T-cell (primary cell): ENCODE measurements around the gene ATP8A1. TPM values are rescaled to one million over a fixed set of nuclear protein-coding genes. Genes with fewer than 3 reads are reported as not detected.
A peak's percentile ranks its signal among the peaks of the same experiment; 100 is the strongest.
"Not testable (repeated sequence)": the region's sequence is repeated elsewhere in the genome, so short reads cannot be mapped to it uniquely, and the experiment has no call there.

Experiments
- ATAC-seq, 4 experiments: fragments of 200-7000 bp in 3 of 4; fragments of 150-1000 bp in 1 of 4; cut with Tn5 transposase; replicated peaks in 1 of 4; 1 replicate in 3 of 4; 2 replicates in 1 of 4; pipeline ENCODE4 v1.10.0; 2021; ENCODE audit warnings: moderate library complexity in 3 of 4, mild to moderate bottlenecking in 2 of 4, moderate number of reproducible peaks in 1 of 4
- CTCF ChIA-PET, 2 donors: fragments of 300-600 bp; sonication (Branson Sonifier 250); formaldehyde crosslinking; loops; one replicate each; lab custom pipeline; 2022; ENCODE audit warnings: antibody characterized with exemption in 2 of 2; lab: Charles Lee
- POLR2A ChIA-PET, 2 donors: fragments of 300-600 bp; sonication (Branson Sonifier 250); formaldehyde crosslinking; loops; one replicate each; lab custom pipeline; 2022; ENCODE audit warnings: antibody characterized with exemption in 2 of 2; lab: Charles Lee
- DNase-seq, 35 experiments: peaks; one replicate each; pipeline versions ENCODE4 v3.0.0 to v3.0.0-alpha.2; 2013 to 2023
- H3K27ac ChIP-seq: one replicate; pipeline ENCODE4 v1.5.1; 2013; ENCODE audit warnings: low read length
- H3K27me3 ChIP-seq, 2 experiments: replicated peaks in 1 of 2; 1 replicate in 1 of 2; 2 replicates in 1 of 2; pipeline versions ENCODE4 v1.6.1 to v1.7.0; 2013; ENCODE audit warnings: low read length in 1 of 2, mixed read lengths in 1 of 2; ENCODE audit not compliant: control insufficient read depth in 2 of 2, insufficient read depth in 2 of 2; ENCODE audit errors: extremely low read depth in 1 of 2
- H3K36me3 ChIP-seq, 2 donors: 1 replicate in 1 of 2; 2 replicates in 1 of 2; pipeline versions ENCODE4 v1.6.1 to v1.7.0; 2013; ENCODE audit warnings: low read length in 1 of 2; ENCODE audit not compliant: control insufficient read depth in 2 of 2, insufficient read depth in 1 of 2; ENCODE audit errors: extremely low read depth in 1 of 2
- H3K4me1 ChIP-seq, 2 experiments: 1 replicate in 1 of 2; 2 replicates in 1 of 2; pipeline versions ENCODE4 v1.6.1 to v1.7.0; 2013; ENCODE audit warnings: low read length in 2 of 2, mixed read lengths in 1 of 2; ENCODE audit not compliant: insufficient read depth in 2 of 2, control insufficient read depth in 1 of 2; ENCODE audit errors: extremely low read depth in 1 of 2
- H3K4me3 ChIP-seq, 2 donors: 1 replicate in 1 of 2; 2 replicates in 1 of 2; pipeline versions ENCODE4 v1.5.1 to v1.7.0; 2013; ENCODE audit warnings: mild to moderate bottlenecking in 2 of 2, low read length in 1 of 2, moderate library complexity in 1 of 2; ENCODE audit not compliant: control insufficient read depth in 1 of 2; ENCODE audit errors: extremely low read depth in 1 of 2
- H3K9me3 ChIP-seq: 2 replicates; pipeline ENCODE4 v1.7.0; 2013
- H3K27ac Mint-ChIP-seq, 2 donors: one replicate each; pipeline ENCODE4 v1.8.0; 2020 to 2021; ENCODE audit warnings: mild to moderate bottlenecking in 2 of 2, mixed read lengths in 2 of 2
- H3K27me3 Mint-ChIP-seq, 2 donors: one replicate each; pipeline ENCODE4 v1.8.0; 2021 to 2022; ENCODE audit warnings: mixed read lengths in 2 of 2
- H3K36me3 Mint-ChIP-seq: one replicate; pipeline ENCODE4 v1.8.0; 2021; ENCODE audit warnings: mixed read lengths
- H3K4me1 Mint-ChIP-seq, 3 donors: one replicate each; pipeline ENCODE4 v1.8.0; 2020 to 2022; ENCODE audit warnings: mixed read lengths in 3 of 3, mild to moderate bottlenecking in 1 of 3
- H3K4me3 Mint-ChIP-seq, 3 donors: one replicate each; pipeline ENCODE4 v1.8.0; 2020 to 2022; ENCODE audit warnings: mild to moderate bottlenecking in 3 of 3, mixed read lengths in 3 of 3, moderate library complexity in 3 of 3
- H3K9me3 Mint-ChIP-seq, 3 donors: one replicate each; pipeline ENCODE4 v1.8.0; 2020 to 2022; ENCODE audit warnings: mixed read lengths in 3 of 3
- WGBS: methylation state at CpG from one replicate; pipeline ENCODE4 v1.1.5; 2013; ENCODE audit warnings: missing lambda C conversion rate; ENCODE audit not compliant: insufficient coverage; 5-methylcytosine and 5-hydroxymethylcytosine counted together
- total RNA-seq, 35 experiments: library from RNA in 6 of 35; stranded (reverse) in 6 of 35; fragments of 120-200 nt in 1 of 35; gene quantifications; one replicate each; pipeline versions ENCODE4 v1.2.1 to v1.2.4 and lab custom pipeline; 2013 to 2026

ATP8A1 gene
- total RNA-seq, 5 donors from 2014 or later (not counting 1 experiment from before 2014, with no cell fraction given): 33.7 to 73.2 (median 47.8) TPM

DNA sequence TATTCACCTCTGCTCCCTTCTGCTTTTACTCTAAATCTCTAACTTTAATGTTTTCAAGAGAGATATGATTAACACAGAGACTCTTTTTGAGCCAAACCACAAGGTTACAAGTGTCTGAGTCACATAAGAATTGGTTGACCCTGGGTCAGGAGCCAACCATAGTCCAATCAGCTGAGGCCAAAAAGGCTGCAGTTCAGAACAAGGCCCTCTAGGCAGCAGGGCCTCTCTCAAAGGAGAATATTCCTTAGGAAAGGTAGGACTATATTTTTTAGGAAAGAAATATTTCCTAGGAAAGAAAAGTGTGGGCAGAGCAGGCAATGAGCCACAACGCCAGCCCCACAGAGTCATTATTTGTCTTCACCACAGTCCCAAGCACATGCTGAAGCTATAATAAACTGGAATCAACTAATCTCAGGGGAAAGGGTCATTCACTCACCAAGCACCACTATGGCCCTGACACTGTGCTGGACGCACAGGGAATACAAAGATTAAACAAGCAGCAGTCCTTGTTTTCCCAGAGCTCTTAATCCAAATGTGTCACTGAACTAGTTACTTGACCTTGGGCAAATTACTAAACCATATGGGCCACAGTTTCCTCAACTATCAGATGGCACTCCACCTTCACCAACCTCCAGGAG is 2.2 kb downstream of the ATP8A1 start:
- no peak for DNase-seq
- H3K27ac ChIP-seq: peak overlapping the region; percentile 5
- peaks cover 23% of the 10 kb centered on the region in 2 experiments for H3K4me1 ChIP-seq
- POLR2A ChIA-PET: interaction anchor here in 1 of 2 donors (1.3 kb wide), 1 partner anchor 9 kb away, joined by 4 read pairs; no protein-coding TSS in a partner anchor
- no peaks in the 10 kb centered on the region for H3K36me3 ChIP-seq
- ATAC-seq: no peak
- H3K9me3 Mint-ChIP-seq: peaks cover 12 to 18% (median 16%) of the 10 kb centered on the region in 3 donors
- WGBS: 100% methylated on average over 1 of the region's 2 CpGs
- H3K9me3 ChIP-seq: no peaks in the 10 kb centered on the region
- H3K4me1 Mint-ChIP-seq: peaks cover 60 to 67% (median 66%) of the 10 kb centered on the region in 3 donors
- H3K4me3 ChIP-seq: peak overlapping the region in 1 of 2 donors; percentile 95
- CTCF ChIA-PET: no interaction called here
- H3K27me3 Mint-ChIP-seq: no peaks in the 10 kb centered on the region
- H3K27me3 ChIP-seq: no peaks in the 10 kb centered on the region
- peaks cover 25% of the 10 kb centered on the region for H3K36me3 Mint-ChIP-seq
- peak overlapping the region; percentile 29 to 94 for H3K27ac Mint-ChIP-seq
- peak overlapping the region; percentile 97 to 98 (median 98) for H3K4me3 Mint-ChIP-seq

GRCh38 chr4:42653626-42654560 is 3.0 kb downstream of the ATP8A1 start:
- peaks cover 12 to 18% (median 16%) of the 10 kb centered on the region in 3 donors for H3K9me3 Mint-ChIP-seq
- no peak overlapping the region for H3K4me3 ChIP-seq
- no peaks in the 10 kb centered on the region for H3K36me3 ChIP-seq
- WGBS: 90% methylated on average over 5 of the region's 8 CpGs
- H3K27me3 ChIP-seq: no peaks in the 10 kb centered on the region
- no peaks in the 10 kb centered on the region for H3K27me3 Mint-ChIP-seq
- POLR2A ChIA-PET: interaction anchor here in 1 of 2 donors (1.3 kb wide), 1 partner anchor 8 kb away, joined by 4 read pairs; no protein-coding TSS in a partner anchor
- CTCF ChIA-PET: no interaction called here
- H3K27ac ChIP-seq: peak overlapping the region; percentile 5
- ATAC-seq (no peak), DNase-seq (no peak)
- peak overlapping the region; percentile 97 to 98 (median 98) for H3K4me3 Mint-ChIP-seq
- peak overlapping the region; percentile 29 to 94 for H3K27ac Mint-ChIP-seq
- peaks cover 25% of the 10 kb centered on the region for H3K36me3 Mint-ChIP-seq
- H3K4me1 Mint-ChIP-seq: peaks cover 65 to 73% (median 72%) of the 10 kb centered on the region in 3 donors
- H3K9me3 ChIP-seq: no peaks in the 10 kb centered on the region
- peaks cover 23% of the 10 kb centered on the region in 2 experiments for H3K4me1 ChIP-seq

- CTCF ChIA-PET, H3K36me3 ChIP-seq, H3K9me3 ChIP-seq, H3K27me3 Mint-ChIP-seq, H3K27me3 ChIP-seq, H3K27ac ChIP-seq, H3K4me3 ChIP-seq, ATAC-seq, H3K4me3 Mint-ChIP-seq, POLR2A ChIA-PET, DNase-seq: not testable (repeated sequence)
- 98% methylated on average over 6 of the region's 10 CpGs for WGBS
- peaks cover 15 to 19% of the 10 kb centered on the region in 2 experiments for H3K4me1 ChIP-seq
- Mint-ChIP-seq H3K4me1 (peaks cover 67 to 72% (median 71%) of the 10 kb centered on the region in 3 donors), H3K27ac (peak overlapping the region in 1 of 2 donors; percentile 64), H3K36me3 (peaks cover 25% of the 10 kb centered on the region), H3K9me3 (peaks cover 12 to 18% (median 16%) of the 10 kb centered on the region in 3 donors)
Measured at GRCh38 chr4:42652529-42653231, 4.2 kb downstream of the ATP8A1 start.

GRCh38 chr4:42649870-42650269 is 7.0 kb downstream of the ATP8A1 start:
- WGBS: no CpG with 5 or more reads among the region's 4 CpGs
- Mint-ChIP-seq H3K4me3 (no peak overlapping the region), H3K9me3 (peaks cover 12 to 18% (median 16%) of the 10 kb centered on the region in 3 donors), H3K4me1 (peaks cover 75 to 80% (median 76%) of the 10 kb centered on the region in 3 donors), H3K27ac (peak overlapping the region in 1 of 2 donors; percentile 21), H3K36me3 (peaks cover 25% of the 10 kb centered on the region), H3K27me3 (no peaks in the 10 kb centered on the region)
- POLR2A ChIA-PET: no interaction called here
- DNase-seq: no peak
- H3K4me1 ChIP-seq: peaks cover 7 to 22% of the 10 kb centered on the region in 2 experiments
- no peaks in the 10 kb centered on the region for H3K27me3 ChIP-seq
- no peak overlapping the region for H3K4me3 ChIP-seq
- no peak overlapping the region for H3K27ac ChIP-seq
- no peak for ATAC-seq
- H3K9me3 ChIP-seq: no peaks in the 10 kb centered on the region
- H3K36me3 ChIP-seq: no peaks in the 10 kb centered on the region
- CTCF ChIA-PET: no interaction called here

GRCh38 chr4:42646999-42647541 is 9.8 kb downstream of the ATP8A1 start:
- no peak overlapping the region for H3K4me3 Mint-ChIP-seq
- H3K9me3 Mint-ChIP-seq: peaks cover 2 to 11% (median 7%) of the 10 kb centered on the region in 3 donors
- ATAC-seq (peak in 2 of 4 experiments; percentile 46 to 64), DNase-seq (peak in 1 of 35 experiments; percentile 43)
- Histone ChIP-seq H3K36me3 (no peaks in the 10 kb centered on the region), H3K4me3 (no peak overlapping the region), H3K27ac (no peak overlapping the region), H3K4me1 (peaks cover 2 to 28% of the 10 kb centered on the region in 2 experiments), H3K9me3 (no peaks in the 10 kb centered on the region), H3K27me3 (no peaks in the 10 kb centered on the region)
- H3K27ac Mint-ChIP-seq: no peak overlapping the region
- no peaks in the 10 kb centered on the region for H3K27me3 Mint-ChIP-seq
- POLR2A ChIA-PET: interaction anchor here (0.8 to 1.8 kb wide), 3 partner anchors 9 to 10 kb away, joined by 3 to 11 read pairs (median 4); partner anchors contain the start of gene ATP8A1 (in 1 of the 2)
- peaks cover 77 to 82% (median 78%) of the 10 kb centered on the region in 3 donors for H3K4me1 Mint-ChIP-seq
- CTCF ChIA-PET: interaction anchor here in 1 of 2 donors (0.5 to 3.6 kb wide), 4 partner anchors 10 to 170 kb away, joined by 3 to 21 read pairs (median 3); partner anchors contain the start of gene ATP8A1
- WGBS: no CpG with 5 or more reads among the region's 2 CpGs
- peaks cover 13% of the 10 kb centered on the region for H3K36me3 Mint-ChIP-seq
